ENCODE results near the gene KDM6A. TPM values are rescaled to one million over a fixed set of nuclear protein-coding genes. Genes with fewer than 3 reads are reported as not detected.
"Not testable (repeated sequence)": the region's sequence is repeated elsewhere in the genome, so short reads cannot be mapped to it uniquely, and the experiment has no call there.

Gene KDM6A
- polyA plus RNA-seq, 3 donors = 29.2 to 52.3 (median 35.1) TPM

GRCh38 chrX:44980883-44981282, 107.9 kb downstream of the KDM6A start:
- no peak for DNase-seq (ENCODE audit: extremely low read depth in 1 of 11, low read depth in 9 of 11, low spot score in 4 of 11)

GRCh38 chrX:44989995-44990770, 117.2 kb downstream of the KDM6A start:
- no peak for DNase-seq (ENCODE audit: extremely low read depth in 1 of 11, low read depth in 9 of 11, low spot score in 4 of 11)

GRCh38 chrX:44992775-44993174, 119.8 kb downstream of the KDM6A start:
- no peak for DNase-seq (ENCODE audit: extremely low read depth in 1 of 11, low read depth in 9 of 11, low spot score in 4 of 11)

- DNase-seq (ENCODE audit: extremely low read depth in 1 of 11, low read depth in 9 of 11, low spot score in 4 of 11) = no peak
These were observed 123.3 kb downstream of the KDM6A start for GRCh38 chrX:44996277-44996676.

GRCh38 chrX:44997282-44997812, 124.4 kb downstream of the KDM6A start:
- DNase-seq (ENCODE audit: extremely low read depth in 1 of 11, low read depth in 9 of 11, low spot score in 4 of 11) = no peak

GRCh38 chrX:44997888-44998287, 124.9 kb downstream of the KDM6A start:
- DNase-seq (ENCODE audit: extremely low read depth in 1 of 11, low read depth in 9 of 11, low spot score in 4 of 11) = no peak

GRCh38 chrX:44999237-44999636, 126.2 kb downstream of the KDM6A start:
- DNase-seq (ENCODE audit: extremely low read depth in 1 of 11, low read depth in 9 of 11, low spot score in 4 of 11) = not testable (repeated sequence)

GRCh38 chrX:44999872-45000271, 126.9 kb downstream of the KDM6A start:
- DNase-seq (ENCODE audit: extremely low read depth in 1 of 11, low read depth in 9 of 11, low spot score in 4 of 11) = not testable (repeated sequence)

GRCh38 chrX:45001048-45001447, 128.1 kb downstream of the KDM6A start:
- peak in 2 of 11 donors; percentile 1 to 8 for DNase-seq (ENCODE audit: extremely low read depth in 1 of 11, low read depth in 9 of 11, low spot score in 4 of 11)

- DNase-seq (ENCODE audit: extremely low read depth in 1 of 11, low read depth in 9 of 11, low spot score in 4 of 11) = no peak
These were observed 130.1 kb downstream of the KDM6A start for GRCh38 chrX:45003085-45003484.

GRCh38 chrX:45006002-45006800, 133.2 kb downstream of the KDM6A start:
- no peak for DNase-seq (ENCODE audit: extremely low read depth in 1 of 11, low read depth in 9 of 11, low spot score in 4 of 11)

GRCh38 chrX:45007598-45007997, 134.6 kb downstream of the KDM6A start:
- DNase-seq (ENCODE audit: extremely low read depth in 1 of 11, low read depth in 9 of 11, low spot score in 4 of 11) = no peak

GRCh38 chrX:45009371-45010000, 136.5 kb downstream of the KDM6A start:
- DNase-seq (ENCODE audit: extremely low read depth in 1 of 11, low read depth in 9 of 11, low spot score in 4 of 11) = no peak

- DNase-seq (ENCODE audit: extremely low read depth in 1 of 11, low read depth in 9 of 11, low spot score in 4 of 11) = no peak
These were observed 138.1 kb downstream of the KDM6A start for GRCh38 chrX:45011131-45011530.

GRCh38 chrX:45011597-45011996, 138.6 kb downstream of the KDM6A start:
- DNase-seq (ENCODE audit: extremely low read depth in 1 of 11, low read depth in 9 of 11, low spot score in 4 of 11) = no peak

- DNase-seq (ENCODE audit: extremely low read depth in 1 of 11, low read depth in 9 of 11, low spot score in 4 of 11) = no peak
These were observed 145.0 kb downstream of the KDM6A start for GRCh38 chrX:45017946-45018345.

- DNase-seq (ENCODE audit: extremely low read depth in 1 of 11, low read depth in 9 of 11, low spot score in 4 of 11) = no peak
These were observed 149.2 kb downstream of the KDM6A start for GRCh38 chrX:45022150-45022549.

GRCh38 chrX:45024501-45024900, 151.5 kb downstream of the KDM6A start:
- DNase-seq (ENCODE audit: extremely low read depth in 1 of 11, low read depth in 9 of 11, low spot score in 4 of 11) = no peak

- DNase-seq (ENCODE audit: extremely low read depth in 1 of 11, low read depth in 9 of 11, low spot score in 4 of 11) = no peak
These were observed 153.0 kb downstream of the KDM6A start for GRCh38 chrX:45026036-45026435.

Data from renal cortex interstitium (tissue), 11 donors.